H9 (cell line): Measurements from ENCODE around the gene ABR. TPM values are rescaled to one million over a fixed set of nuclear protein-coding genes. Genes with fewer than 3 reads are reported as not detected.

Experiments
- DNase-seq: peaks from one replicate; pipeline ENCODE4 v3.0.0-alpha.2; 2017
- H2AFZ ChIP-seq: one replicate; pipeline ENCODE4 v1.6.1; 2013; ENCODE audit warnings: mild to moderate bottlenecking, low read length, control low read depth, moderate library complexity
- H2AK5ac ChIP-seq: 2 replicates; pipeline ENCODE4 v1.6.1; 2013; ENCODE audit warnings: low read length, control low read depth, mixed read lengths; ENCODE audit not compliant: insufficient read length
- H2BK120ac ChIP-seq: one replicate; pipeline ENCODE4 v1.6.1; 2013; ENCODE audit warnings: low read depth, mild to moderate bottlenecking, low read length, control low read depth, inconsistent platforms; ENCODE audit not compliant: poor library complexity, severe bottlenecking
- H2BK12ac ChIP-seq: 2 replicates; pipeline ENCODE4 v1.6.1; 2013; ENCODE audit warnings: low read length, control low read depth, mixed read lengths, low read depth; ENCODE audit not compliant: insufficient read length
- H2BK15ac ChIP-seq: 2 replicates; pipeline ENCODE4 v1.6.1; 2013; ENCODE audit warnings: low read depth, low read length, control low read depth
- H2BK20ac ChIP-seq: one replicate; pipeline ENCODE4 v1.6.1; 2013; ENCODE audit warnings: low read depth, mild to moderate bottlenecking, low read length, control low read depth, inconsistent platforms; ENCODE audit not compliant: poor library complexity, severe bottlenecking
- H2BK5ac ChIP-seq: 2 replicates; pipeline ENCODE4 v1.6.1; 2013; ENCODE audit warnings: low read length, control low read depth, mixed read lengths; ENCODE audit not compliant: insufficient read length
- H3K14ac ChIP-seq: 2 replicates; pipeline ENCODE4 v1.6.1; 2013; ENCODE audit warnings: low read length, control low read depth; ENCODE audit not compliant: insufficient read depth
- H3K18ac ChIP-seq: 2 replicates; pipeline ENCODE4 v1.6.1; 2013; ENCODE audit warnings: low read depth, mild to moderate bottlenecking, mixed read lengths, low read length, control low read depth; ENCODE audit not compliant: insufficient read length
- H3K23ac ChIP-seq: 2 replicates; pipeline ENCODE4 v1.6.1; 2013; ENCODE audit warnings: low read length, control low read depth, mixed read lengths, low read depth; ENCODE audit not compliant: insufficient read length
- H3K23me2 ChIP-seq: 2 replicates; pipeline ENCODE4 v1.6.1; 2013; ENCODE audit warnings: low read depth, mild to moderate bottlenecking, mixed read lengths, low read length, control low read depth; ENCODE audit not compliant: insufficient read length, poor library complexity, severe bottlenecking
- H3K27ac ChIP-seq: 2 replicates; pipeline ENCODE4 v1.5.1; 2013; ENCODE audit warnings: low read length, control low read depth, mixed read lengths, low read depth; ENCODE audit not compliant: insufficient read length
- H3K27me3 ChIP-seq: 2 replicates; pipeline ENCODE4 v1.6.1; 2013; ENCODE audit warnings: low read length, control low read depth, inconsistent platforms; ENCODE audit not compliant: insufficient read depth
- H3K4ac ChIP-seq: 2 replicates; pipeline ENCODE4 v1.6.1; 2013; ENCODE audit warnings: low read depth, mild to moderate bottlenecking, control low read depth, inconsistent platforms, low read length, moderate library complexity
- H3K4me1 ChIP-seq: 2 replicates; pipeline ENCODE4 v1.6.1; 2013; ENCODE audit warnings: low read length, control low read depth, inconsistent platforms; ENCODE audit not compliant: insufficient read depth
- H3K4me2 ChIP-seq: 2 replicates; pipeline ENCODE4 v1.6.1; 2013; ENCODE audit warnings: low read length, control low read depth, mixed read lengths; ENCODE audit not compliant: insufficient read length, insufficient read depth
- H3K56ac ChIP-seq: 2 replicates; pipeline ENCODE4 v1.6.1; 2013; ENCODE audit warnings: low read depth, mild to moderate bottlenecking, mixed read lengths, low read length, control low read depth; ENCODE audit not compliant: insufficient read length
- H3K79me1 ChIP-seq: 2 replicates; pipeline ENCODE4 v1.6.1; 2013; ENCODE audit warnings: low read depth, mild to moderate bottlenecking, moderate library complexity, low read length, control low read depth, inconsistent platforms; ENCODE audit not compliant: insufficient read depth, poor library complexity, severe bottlenecking
- H3K79me2 ChIP-seq: 2 replicates; pipeline ENCODE4 v1.6.1; 2013; ENCODE audit warnings: low read length, control low read depth, inconsistent platforms; ENCODE audit not compliant: insufficient read depth
- H3K9ac ChIP-seq: 2 replicates; pipeline ENCODE4 v1.6.1; 2013; ENCODE audit warnings: low read length, control low read depth, mixed read lengths; ENCODE audit not compliant: insufficient read length; ENCODE audit errors: extremely low read depth
- H3K9me3 ChIP-seq: one replicate; pipeline ENCODE4 v1.6.1; 2013; ENCODE audit warnings: low read depth, low read length, inconsistent platforms; ENCODE audit not compliant: control insufficient read depth
- H3T11ph ChIP-seq: one replicate; pipeline ENCODE4 v1.6.1; 2013; ENCODE audit warnings: mild to moderate bottlenecking, low read length, control low read depth, inconsistent platforms
- H4K20me1 ChIP-seq: one replicate; pipeline ENCODE4 v1.6.1; 2013; ENCODE audit not compliant: control insufficient read depth, insufficient read length, insufficient read depth
- H4K5ac ChIP-seq: 2 replicates; pipeline ENCODE4 v1.6.1; 2013; ENCODE audit warnings: low read depth, mild to moderate bottlenecking, mixed read lengths, low read length, control low read depth; ENCODE audit not compliant: insufficient read length
- H4K8ac ChIP-seq: replicated peaks from 2 replicates; pipeline ENCODE4 v1.6.1; 2013; ENCODE audit warnings: low read length, control low read depth, mixed read lengths, low read depth; ENCODE audit not compliant: insufficient read length
- H4K91ac ChIP-seq: 2 replicates; pipeline ENCODE4 v1.6.1; 2013; ENCODE audit warnings: low read depth, mild to moderate bottlenecking, moderate library complexity, mixed read lengths, low read length, control low read depth; ENCODE audit not compliant: insufficient read length
- H3K27ac Mint-ChIP-seq, 3 experiments: 2 replicates in 2 of 3; 3 replicates in 1 of 3; pipeline ENCODE4 v1.8.0; 2020 to 2021; ENCODE audit warnings: mixed read lengths in 3 of 3, mild to moderate bottlenecking in 1 of 3, moderate library complexity in 1 of 3
- H3K27me3 Mint-ChIP-seq: 2 replicates; pipeline ENCODE4 v1.8.0; 2021; ENCODE audit warnings: low read depth, mild to moderate bottlenecking, moderate library complexity, mixed read lengths
- H3K36me3 Mint-ChIP-seq, 3 experiments: 2 replicates in 2 of 3; 3 replicates in 1 of 3; pipeline ENCODE4 v1.8.0; 2020 to 2021; ENCODE audit warnings: low read depth in 3 of 3, mixed read lengths in 3 of 3; ENCODE audit not compliant: insufficient read depth in 1 of 3
- H3K4me1 Mint-ChIP-seq, 2 experiments: 2 replicates each; pipeline ENCODE4 v1.8.0; 2020; ENCODE audit warnings: mixed read lengths in 2 of 2
- H3K4me3 Mint-ChIP-seq, 2 experiments: 2 replicates in 1 of 2; 3 replicates in 1 of 2; pipeline ENCODE4 v1.8.0; 2020 to 2021; ENCODE audit warnings: mild to moderate bottlenecking in 2 of 2, mixed read lengths in 2 of 2, moderate library complexity in 1 of 2
- H3K9me3 Mint-ChIP-seq, 2 experiments: 2 replicates in 1 of 2; 3 replicates in 1 of 2; pipeline ENCODE4 v1.8.0; 2020; ENCODE audit warnings: mild to moderate bottlenecking in 2 of 2, mixed read lengths in 2 of 2, moderate library complexity in 1 of 2
- WGBS: extraction: QIAGEN DNeasy Blood & Tissue Kit; methylation state at CpG from one replicate; pipeline ENCODE4 v1.1.7; 2013; ENCODE audit warnings: missing lambda C conversion rate, low lambda C conversion rate, mixed read lengths; ENCODE audit not compliant: insufficient read length; ENCODE audit errors: extremely low coverage; 5-methylcytosine and 5-hydroxymethylcytosine counted together
- total RNA-seq: library from RNA; stranded (reverse); gene quantifications from 2 replicates; pipeline ENCODE4 v1.2.1, GENCODE V29; 2021
- TF ChIP-seq, protein P1 (sequence below): fragments of 200-600 bp; sonication (generic); conservative IDR thresholded peaks from 3 replicates; pipeline ENCODE4 v1.8.0; 2021; ENCODE audit warnings: antibody characterized with exemption, mild to moderate bottlenecking

The ABR gene
- total RNA-seq, 1 experiment from 2014 or later, result 34.7 TPM

GRCh38 chr17:1078831-1079561, 100.8 kb downstream of the ABR start:
- no peak overlapping the region for H2BK5ac ChIP-seq
- no peak overlapping the region for H2BK120ac ChIP-seq
- H3K27me3 Mint-ChIP-seq, result peaks cover 1% of the 10 kb centered on the region; the same call in 1 of the 2 replicates
- no peak overlapping the region for H2BK12ac ChIP-seq
- no peak overlapping the region for H3K4ac ChIP-seq
- no peaks in the 10 kb centered on the region for H3K79me1 ChIP-seq
- H3K4me1 Mint-ChIP-seq, result peaks cover 12 to 40% of the 10 kb centered on the region in 2 experiments
- no peak overlapping the region for H4K8ac ChIP-seq
- no peaks in the 10 kb centered on the region for H3K79me2 ChIP-seq
- H3K27ac ChIP-seq, result no peak overlapping the region
- H4K91ac ChIP-seq, result no peak overlapping the region
- H3K14ac ChIP-seq, result no peak overlapping the region
- H2AFZ ChIP-seq, result no peak overlapping the region
- no peak overlapping the region for H3K9ac ChIP-seq
- peak; percentile 70 for DNase-seq
- H3K27ac Mint-ChIP-seq, result peak overlapping the region in 2 of 3 experiments; percentile 89 to 91; a peak in 3 of 7 replicates
- H3K4me2 ChIP-seq, result no peak overlapping the region
- H3K4me1 ChIP-seq, result peaks cover 2% of the 10 kb centered on the region; the same call in 1 of the 2 replicates
- no peaks in the 10 kb centered on the region; a peak in 1 of 5 replicates for H3K9me3 Mint-ChIP-seq
- H3K36me3 Mint-ChIP-seq, result peaks cover 0 to 2% (median 0%) of the 10 kb centered on the region in 3 experiments; a peak in 1 of 7 replicates
- H3K9me3 ChIP-seq, result no peaks in the 10 kb centered on the region
- no peak overlapping the region for H3T11ph ChIP-seq
- H2AK5ac ChIP-seq, result no peak overlapping the region
- no peak overlapping the region for H2BK20ac ChIP-seq
- peak overlapping the region; percentile 20 for H3K18ac ChIP-seq
- WGBS, result no CpG with 5 or more reads among the region's 43 CpGs
- H3K23me2 ChIP-seq, result no peaks in the 10 kb centered on the region
- no peaks in the 10 kb centered on the region for H3K27me3 ChIP-seq
- no peak overlapping the region for H3K56ac ChIP-seq
- H4K20me1 ChIP-seq, result no peaks in the 10 kb centered on the region
- no peak overlapping the region for H2BK15ac ChIP-seq
- TF ChIP-seq, protein P1, sequence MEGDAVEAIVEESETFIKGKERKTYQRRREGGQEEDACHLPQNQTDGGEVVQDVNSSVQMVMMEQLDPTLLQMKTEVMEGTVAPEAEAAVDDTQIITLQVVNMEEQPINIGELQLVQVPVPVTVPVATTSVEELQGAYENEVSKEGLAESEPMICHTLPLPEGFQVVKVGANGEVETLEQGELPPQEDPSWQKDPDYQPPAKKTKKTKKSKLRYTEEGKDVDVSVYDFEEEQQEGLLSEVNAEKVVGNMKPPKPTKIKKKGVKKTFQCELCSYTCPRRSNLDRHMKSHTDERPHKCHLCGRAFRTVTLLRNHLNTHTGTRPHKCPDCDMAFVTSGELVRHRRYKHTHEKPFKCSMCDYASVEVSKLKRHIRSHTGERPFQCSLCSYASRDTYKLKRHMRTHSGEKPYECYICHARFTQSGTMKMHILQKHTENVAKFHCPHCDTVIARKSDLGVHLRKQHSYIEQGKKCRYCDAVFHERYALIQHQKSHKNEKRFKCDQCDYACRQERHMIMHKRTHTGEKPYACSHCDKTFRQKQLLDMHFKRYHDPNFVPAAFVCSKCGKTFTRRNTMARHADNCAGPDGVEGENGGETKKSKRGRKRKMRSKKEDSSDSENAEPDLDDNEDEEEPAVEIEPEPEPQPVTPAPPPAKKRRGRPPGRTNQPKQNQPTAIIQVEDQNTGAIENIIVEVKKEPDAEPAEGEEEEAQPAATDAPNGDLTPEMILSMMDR, result no peak
- no peak overlapping the region for H3K23ac ChIP-seq
- H3K4me3 Mint-ChIP-seq, result peak overlapping the region in 1 of 2 experiments; percentile 57; a peak in 2 of 5 replicates
- no peak overlapping the region for H4K5ac ChIP-seq
